LoVo (cell line): Measurements from ENCODE around the gene HMCES.

Experiments used
- DNase-seq: peaks from one replicate; pipeline ENCODE4 v3.0.0-alpha.2; 2016; ENCODE audit warnings: low spot score

Gene HMCES

GRCh38 chr3:129304146-129304961 is 25.7 kb downstream of the HMCES start:
- DNase-seq: no peak

GRCh38 chr3:129304962-129305222 is 26.2 kb downstream of the HMCES start:
- DNase-seq: no peak

- DNase-seq: no peak
These were observed 27.0 kb downstream of the HMCES start for GRCh38 chr3:129305592-129306091.

- DNase-seq: no peak
These were observed 30.0 kb downstream of the HMCES start for GRCh38 chr3:129308636-129309035.

GRCh38 chr3:129310111-129311011 is 31.7 kb downstream of the HMCES start:
- no peak for DNase-seq

GRCh38 chr3:129311054-129311902 is 32.6 kb downstream of the HMCES start:
- DNase-seq: no peak

- DNase-seq: no peak
These were observed 33.5 kb downstream of the HMCES start for GRCh38 chr3:129312021-129312639.

- no peak for DNase-seq
These were observed 34.2 kb downstream of the HMCES start for GRCh38 chr3:129312671-129313414.

GRCh38 chr3:129313415-129313664 is 34.7 kb downstream of the HMCES start:
- DNase-seq: no peak

GRCh38 chr3:129313665-129314385 is 35.2 kb downstream of the HMCES start:
- DNase-seq: no peak

GRCh38 chr3:129314386-129315222 is 35.9 kb downstream of the HMCES start:
- peak; percentile 15 for DNase-seq

GRCh38 chr3:129315223-129315997 is 36.7 kb downstream of the HMCES start:
- peak; percentile 11 for DNase-seq

GRCh38 chr3:129315998-129316247 is 37.3 kb downstream of the HMCES start:
- DNase-seq: no peak

- DNase-seq: peak; percentile 83
These were observed 37.8 kb downstream of the HMCES start for GRCh38 chr3:129316248-129317013.

GRCh38 chr3:129317014-129317771 is 38.5 kb downstream of the HMCES start:
- no peak for DNase-seq

GRCh38 chr3:129317848-129318247 is 39.2 kb downstream of the HMCES start:
- DNase-seq: no peak

GRCh38 chr3:129318921-129319320 is 40.3 kb downstream of the HMCES start:
- no peak for DNase-seq

GRCh38 chr3:129320261-129320660 is 41.6 kb downstream of the HMCES start:
- DNase-seq: no peak
